Karpas-422 (cell line): ENCODE results near the gene GCKR. TPM values are rescaled to one million over a fixed set of nuclear protein-coding genes. Genes with fewer than 3 reads are reported as not detected.
A peak's percentile ranks its signal among the peaks of the same experiment; 100 is the strongest.

Source experiments
- DNase-seq: peaks from one replicate; pipeline ENCODE4 v3.0.0-alpha.2; 2015
- H2AFZ ChIP-seq: fragments of 200-600 bp; sonication (generic); 2 replicates; pipeline ENCODE4 v1.6.1; 2014; ENCODE audit warnings: antibody characterized with exemption, low read length, mixed read lengths
- H3K27ac ChIP-seq: fragments of 200-600 bp; sonication (generic); 2 replicates; pipeline ENCODE4 v1.5.1; 2014; ENCODE audit warnings: mild to moderate bottlenecking, low read length, moderate library complexity
- H3K27me3 ChIP-seq: fragments of 200-600 bp; sonication (generic); 2 replicates; pipeline ENCODE4 v1.6.1; 2014; ENCODE audit warnings: low read length, mixed read lengths
- H3K36me3 ChIP-seq: fragments of 200-600 bp; sonication (generic); 2 replicates; pipeline ENCODE4 v1.6.1; 2014; ENCODE audit warnings: low read length, mixed read lengths; ENCODE audit not compliant: insufficient read depth
- H3K4me1 ChIP-seq: fragments of 200-600 bp; sonication (generic); 2 replicates; pipeline ENCODE4 v1.6.1; 2014; ENCODE audit warnings: mild to moderate bottlenecking, low read length, mixed read lengths
- H3K4me2 ChIP-seq: fragments of 200-600 bp; sonication (generic); 2 replicates; pipeline ENCODE4 v1.6.1; 2014; ENCODE audit warnings: low read length, low read depth, mild to moderate bottlenecking; ENCODE audit not compliant: poor library complexity, severe bottlenecking
- H3K4me3 ChIP-seq: fragments of 200-600 bp; sonication (generic); 2 replicates; pipeline ENCODE4 v1.5.1; 2014; ENCODE audit warnings: mild to moderate bottlenecking, antibody characterized with exemption, low read length, mixed read lengths
- H3K79me2 ChIP-seq: fragments of 200-600 bp; sonication (generic); 2 replicates; pipeline ENCODE4 v1.6.1; 2014; ENCODE audit warnings: mild to moderate bottlenecking, low read length, mixed read lengths
- H3K9ac ChIP-seq: fragments of 200-600 bp; sonication (generic); 2 replicates; pipeline ENCODE4 v1.6.0; 2014; ENCODE audit warnings: low read length
- H3K9me2 ChIP-seq: fragments of 200-600 bp; sonication (generic), shearing (Covaris generic); replicated peaks from 2 replicates; pipeline ENCODE4 v1.6.0; 2014; ENCODE audit warnings: mild to moderate bottlenecking, low read length, moderate library complexity; ENCODE audit not compliant: insufficient read depth
- H3K9me3 ChIP-seq: fragments of 300-700, 200-600 bp; sonication (generic); 2 replicates; pipeline ENCODE4 v1.6.1; 2014; ENCODE audit warnings: low read length, mixed read lengths
- H4K20me1 ChIP-seq: fragments of 200-600 bp; sonication (generic); 2 replicates; pipeline ENCODE4 v1.6.1; 2014; ENCODE audit warnings: mild to moderate bottlenecking, antibody characterized with exemption, low read length, low read depth; ENCODE audit not compliant: insufficient read depth
- total RNA-seq: library from RNA; depleted of rRNA; stranded (reverse); fragments of >200 nt; shearing (Covaris generic); gene quantifications from 2 replicates; pipeline ENCODE4 v1.2.3, GENCODE V29; 2014; ENCODE audit warnings: low replicate concordance; rRNA removed

The GCKR gene
- not detected in 2 replicates for total RNA-seq

- H4K20me1 ChIP-seq: no peaks in the 10 kb centered on the region
- no peaks in the 10 kb centered on the region for H3K79me2 ChIP-seq
- no peaks in the 10 kb centered on the region for H3K9me3 ChIP-seq
- H3K27me3 ChIP-seq: no peaks in the 10 kb centered on the region
- H2AFZ ChIP-seq: no peak within 1 kb of the TSS
- H3K9ac ChIP-seq: no peak within 1 kb of the TSS
- H3K4me1 ChIP-seq: no peaks in the 10 kb centered on the region
- no peak within 1 kb of the TSS for H3K4me2 ChIP-seq
- no peak for DNase-seq
- no peak within 1 kb of the TSS for H3K27ac ChIP-seq
- H3K4me3 ChIP-seq: no peak within 1 kb of the TSS
- H3K9me2 ChIP-seq: no peaks in the 10 kb centered on the region
- H3K36me3 ChIP-seq: no peaks in the 10 kb centered on the region
These were observed at the start of gene GCKR for GRCh38 chr2:27496357-27497287. GCKR (plus strand) TSS chr2:27496839; CDS start chr2:27496905, 66 bp downstream.

GRCh38 chr2:27448381-27448780 lies 48.3 kb upstream of the GCKR start:
- no peak overlapping the region for H3K4me3 ChIP-seq
- H3K4me2 ChIP-seq: no peak overlapping the region
- no peaks in the 10 kb centered on the region for H3K4me1 ChIP-seq
- no peaks in the 10 kb centered on the region for H3K27me3 ChIP-seq
- H3K27ac ChIP-seq: no peak overlapping the region
- H3K9ac ChIP-seq: no peak overlapping the region
- H4K20me1 ChIP-seq: no peaks in the 10 kb centered on the region
- no peaks in the 10 kb centered on the region for H3K79me2 ChIP-seq
- H3K9me3 ChIP-seq: no peaks in the 10 kb centered on the region
- no peaks in the 10 kb centered on the region for H3K36me3 ChIP-seq
- no peaks in the 10 kb centered on the region for H3K9me2 ChIP-seq
- no peak for DNase-seq
- no peak overlapping the region for H2AFZ ChIP-seq

- DNase-seq: no peak
- Histone ChIP-seq H3K27me3 (no peaks in the 10 kb centered on the region), H3K9me3 (no peaks in the 10 kb centered on the region), H2AFZ (no peak overlapping the region), H3K4me2 (no peak overlapping the region), H3K4me3 (no peak overlapping the region), H3K9me2 (no peaks in the 10 kb centered on the region), H3K27ac (no peak overlapping the region), H3K4me1 (no peaks in the 10 kb centered on the region), H3K9ac (no peak overlapping the region), H3K36me3 (no peaks in the 10 kb centered on the region), H3K79me2 (no peaks in the 10 kb centered on the region), H4K20me1 (no peaks in the 10 kb centered on the region)
These were observed 45.5 kb upstream of the GCKR start for GRCh38 chr2:27451095-27451494.

GRCh38 chr2:27453968-27454367 lies 42.7 kb upstream of the GCKR start:
- Histone ChIP-seq H3K79me2 (no peaks in the 10 kb centered on the region), H3K36me3 (peaks cover 5% of the 10 kb centered on the region; the same call in 1 of the 2 replicates), H3K27me3 (no peaks in the 10 kb centered on the region), H3K27ac (no peak overlapping the region), H3K9me2 (no peaks in the 10 kb centered on the region), H4K20me1 (no peaks in the 10 kb centered on the region), H3K9ac (no peak overlapping the region), H3K4me2 (no peak overlapping the region), H3K4me1 (no peaks in the 10 kb centered on the region), H3K4me3 (no peak overlapping the region), H3K9me3 (no peaks in the 10 kb centered on the region), H2AFZ (no peak overlapping the region)
- no peak for DNase-seq

GRCh38 chr2:27461118-27461517 lies 35.5 kb upstream of the GCKR start:
- Histone ChIP-seq H3K9ac (no peak overlapping the region), H3K4me3 (no peak overlapping the region), H3K36me3 (peaks cover 6% of the 10 kb centered on the region; the same call in 1 of the 2 replicates), H3K9me2 (no peaks in the 10 kb centered on the region), H3K4me2 (no peak overlapping the region), H3K4me1 (no peaks in the 10 kb centered on the region), H3K27me3 (no peaks in the 10 kb centered on the region), H3K27ac (no peak overlapping the region), H3K79me2 (no peaks in the 10 kb centered on the region), H4K20me1 (no peaks in the 10 kb centered on the region), H3K9me3 (no peaks in the 10 kb centered on the region), H2AFZ (no peak overlapping the region)
- DNase-seq: no peak

- H4K20me1 ChIP-seq: no peaks in the 10 kb centered on the region
- no peak overlapping the region for H3K9ac ChIP-seq
- H3K4me1 ChIP-seq: no peaks in the 10 kb centered on the region
- H3K4me3 ChIP-seq: no peak overlapping the region
- H3K9me3 ChIP-seq: no peaks in the 10 kb centered on the region
- H3K9me2 ChIP-seq: no peaks in the 10 kb centered on the region
- DNase-seq: no peak
- H3K36me3 ChIP-seq: no peaks in the 10 kb centered on the region
- no peaks in the 10 kb centered on the region for H3K79me2 ChIP-seq
- H2AFZ ChIP-seq: no peak overlapping the region
- H3K27me3 ChIP-seq: no peaks in the 10 kb centered on the region
- H3K27ac ChIP-seq: no peak overlapping the region
- no peak overlapping the region for H3K4me2 ChIP-seq
These were observed 32.2 kb upstream of the GCKR start for GRCh38 chr2:27464443-27464842.

GRCh38 chr2:27471961-27472360 lies 24.7 kb upstream of the GCKR start:
- Histone ChIP-seq H3K27ac (no peak overlapping the region), H3K27me3 (no peaks in the 10 kb centered on the region), H3K9me2 (no peaks in the 10 kb centered on the region), H4K20me1 (no peaks in the 10 kb centered on the region), H3K36me3 (peaks cover 6% of the 10 kb centered on the region; the same call in 1 of the 2 replicates), H3K4me2 (no peak overlapping the region), H3K9me3 (no peaks in the 10 kb centered on the region), H3K9ac (no peak overlapping the region), H2AFZ (no peak overlapping the region), H3K79me2 (no peaks in the 10 kb centered on the region), H3K4me1 (peaks cover 10% of the 10 kb centered on the region), H3K4me3 (no peak overlapping the region)
- no peak for DNase-seq

- Histone ChIP-seq H3K4me1 (peaks cover 36% of the 10 kb centered on the region), H3K9ac (peak overlapping the region; percentile 39), H3K79me2 (peaks cover 8% of the 10 kb centered on the region; the same call in 1 of the 2 replicates), H3K9me3 (no peaks in the 10 kb centered on the region), H4K20me1 (no peaks in the 10 kb centered on the region), H3K9me2 (no peaks in the 10 kb centered on the region), H3K27me3 (no peaks in the 10 kb centered on the region), H2AFZ (peak overlapping the region; percentile 33), H3K36me3 (0 out of 2 replicates have a peak, but pooled peaks cover 5% of the 10 kb centered on the region), H3K4me2 (peak overlapping the region; percentile 64), H3K4me3 (peak overlapping the region; percentile 47), H3K27ac (peak overlapping the region; percentile 60)
- DNase-seq: peak; percentile 64
These were observed 11.1 kb upstream of the GCKR start for GRCh38 chr2:27485496-27485895.
